Coronary artery (tissue), 2 donors: Measurements from ENCODE around the gene DLEC1.
"Not testable (repeated sequence)": the region's sequence is repeated elsewhere in the genome, so short reads cannot be mapped to it uniquely, and the experiment has no call there.

ENCODE experiments used
- DNase-seq: peaks from one replicate; pipeline ENCODE4 v3.0.0-alpha.2; 2017; ENCODE audit warnings: low spot score
- H3K27ac ChIP-seq, 2 donors: fragments of 200-600 bp; sonication (generic); one replicate each; pipeline ENCODE4 v1.5.1; 2016 to 2019
- H3K4me3 ChIP-seq: fragments of 200-600 bp; sonication (generic); 2 replicates; pipeline ENCODE4 v1.5.1; 2016; ENCODE audit warnings: mild to moderate bottlenecking, moderate library complexity
- CTCF ChIP-seq: fragments of 200-600 bp; sonication (generic); IDR thresholded peaks from one replicate; pipeline ENCODE4 v1.5.1; 2019; ENCODE audit warnings: antibody characterized with exemption

Gene DLEC1

GRCh38 chr3:38067508-38068233, 28.7 kb downstream of the DLEC1 start:
- H3K27ac ChIP-seq = no peak overlapping the region
- H3K4me3 ChIP-seq = no peak overlapping the region
- no peak for TF ChIP-seq CTCF
- DNase-seq = no peak

GRCh38 chr3:38070013-38070412, 31.0 kb downstream of the DLEC1 start:
- DNase-seq = no peak
- no peak for TF ChIP-seq CTCF
- no peak overlapping the region for H3K4me3 ChIP-seq
- no peak overlapping the region for H3K27ac ChIP-seq

GRCh38 chr3:38077073-38077472, 38.1 kb downstream of the DLEC1 start:
- not testable (repeated sequence) for H3K27ac ChIP-seq, DNase-seq, H3K4me3 ChIP-seq

GRCh38 chr3:38082296-38082695, 43.3 kb downstream of the DLEC1 start:
- not testable (repeated sequence) for DNase-seq, H3K4me3 ChIP-seq, H3K27ac ChIP-seq

GRCh38 chr3:38083254-38083653, 44.2 kb downstream of the DLEC1 start:
- not testable (repeated sequence) for H3K4me3 ChIP-seq, H3K27ac ChIP-seq, DNase-seq

GRCh38 chr3:38083871-38084333, 44.9 kb downstream of the DLEC1 start:
- no peak for TF ChIP-seq CTCF
- DNase-seq = no peak
- H3K4me3 ChIP-seq = no peak overlapping the region
- H3K27ac ChIP-seq = no peak overlapping the region

- DNase-seq = no peak
- Histone ChIP-seq H3K27ac (peak overlapping the region in 1 of 2 donors; percentile 22), H3K4me3 (no peak overlapping the region)
- TF ChIP-seq CTCF = no peak
Measured at GRCh38 chr3:38084334-38085310, 45.6 kb downstream of the DLEC1 start.

GRCh38 chr3:38085311-38085942, 46.4 kb downstream of the DLEC1 start:
- no peak for DNase-seq
- no peak for TF ChIP-seq CTCF
- Histone ChIP-seq H3K27ac (no peak overlapping the region), H3K4me3 (no peak overlapping the region)
